ENCODE data around the gene ANXA1. TPM values are rescaled to one million over a fixed set of nuclear protein-coding genes. Genes with fewer than 3 reads are reported as not detected.

The ANXA1 gene
- total and polyA plus RNA-seq, 2 donors (not counting 3 experiments of a cell fraction or from before 2014, with no cell fraction given): 403 to 525 TPM

- no peaks in the 10 kb centered on the region for H3K9me1 ChIP-seq (replicated peaks; ENCODE audit: control insufficient read depth, extremely low read depth, insufficient read depth, low read length)
- DNase-seq (ENCODE audit: low read depth, low spot score) (peak; percentile 74), FAIRE-seq (peak; percentile 15)
- no peaks in the 10 kb centered on the region for H3K79me2 ChIP-seq (ENCODE audit: control insufficient read depth, insufficient read depth, low read length)
- peak overlapping the region; percentile 47 for H3K4me2 ChIP-seq (ENCODE audit: insufficient read depth, low read length)
- peaks cover 27% of the 10 kb centered on the region for H3K4me1 ChIP-seq (ENCODE audit: control insufficient read depth, extremely low read depth, insufficient read depth, low read length)
- CTCF ChIA-PET: interaction anchor here (1.3 to 7.3 kb wide), 4 partner anchors 11 to 61 kb away, joined by 4 to 48 read pairs (median 4); no protein-coding TSS in a partner anchor
- BruUV-seq (replicated peaks): no TSS peak
- H3K36me3 ChIP-seq (ENCODE audit: control insufficient read depth in 2 of 2, extremely low read depth in 1 of 2, insufficient read depth in 2 of 2, low read length in 2 of 2): no peaks in the 10 kb centered on the region
- no peaks in the 10 kb centered on the region for H3K27me3 ChIP-seq (ENCODE audit: control insufficient read depth in 2 of 2, insufficient read depth in 2 of 2, low read length in 2 of 2)
- TF ChIP-seq FOS (IDR thresholded peaks at IDR 0.05; ENCODE audit: borderline replicate concordance, insufficient read depth, low read length) (peak; percentile 69), EZH2 (IDR thresholded peaks at IDR 0.05; ENCODE audit: borderline replicate concordance, low read depth, low read length, severe bottlenecking) (no peak), MYC (IDR thresholded peaks at IDR 0.05; ENCODE audit: low read depth, low read length) (no peak), CTCF (IDR thresholded peaks at IDR 0.05; ENCODE audit: extremely low read depth in 1 of 2, insufficient read depth in 1 of 2, low read depth in 1 of 2, low read length in 2 of 2) (no peak), GATA2 (IDR thresholded peaks at IDR 0.05; ENCODE audit: insufficient read depth, insufficient read length, low read depth, low read length) (peak; percentile 33), POLR2AphosphoS5 (IDR thresholded peaks at IDR 0.05; ENCODE audit: insufficient read depth, low read depth, low read length) (no peak), MAX (IDR thresholded peaks at IDR 0.05; ENCODE audit: insufficient read depth, insufficient read length) (no peak), POLR2A (IDR thresholded peaks at IDR 0.05; ENCODE audit: low read depth, low read length) (no peak), JUN (IDR thresholded peaks at IDR 0.05; ENCODE audit: borderline replicate concordance, insufficient read depth, insufficient read length, low read depth) (peak; percentile 12)
- peak overlapping the region; percentile 52 for H3K27ac ChIP-seq (ENCODE audit: insufficient read depth, low read depth, low read length)
- H2AFZ ChIP-seq (ENCODE audit: low read depth, low read length): no peak overlapping the region
- H3K9ac ChIP-seq (replicated peaks; ENCODE audit: extremely low read depth, insufficient read depth, low read length): no peak overlapping the region
- POLR2A ChIA-PET: no interaction called here
- intact Hi-C loops (cut with micrococcal nuclease): no loop called here
- H4K20me1 ChIP-seq (replicated peaks; ENCODE audit: control insufficient read depth, extremely low read depth, insufficient read depth, low read length): no peaks in the 10 kb centered on the region
- dilution Hi-C loops (cut with MboI; ENCODE audit: extremely low pct_ligation_motif_present, low sequenced_read_pairs): no loop called here
- H3K9me3 ChIP-seq (replicated peaks; ENCODE audit: control insufficient read depth, insufficient read depth, low read length): no peaks in the 10 kb centered on the region
- H3K4me3 ChIP-seq (replicated peaks in 1 of 3; ENCODE audit: insufficient read depth in 1 of 3, low read depth in 1 of 3, low read length in 3 of 3): no peak overlapping the region
Observed at GRCh38 chr9:73118898-73119554, 32.6 kb upstream of the ANXA1 start.
